Measurements from ENCODE around the gene TNFRSF18. TPM values are rescaled to one million over a fixed set of nuclear protein-coding genes. Genes with fewer than 3 reads are reported as not detected.

TNFRSF18 gene
- total RNA-seq, 2 donors from 2014 or later = 43.6 to 250 TPM

- DNase-seq (ENCODE audit: low spot score in 2 of 2) (no peak), ATAC-seq (no peak)
- no peaks in the 10 kb centered on the region for H3K9me3 Mint-ChIP-seq
- no peaks in the 10 kb centered on the region for H3K36me3 Mint-ChIP-seq
- H3K27ac Mint-ChIP-seq = no peak overlapping the region
Observed at GRCh38 chr1:1243266-1243660, 36.9 kb upstream of the TNFRSF18 start.

DNA sequence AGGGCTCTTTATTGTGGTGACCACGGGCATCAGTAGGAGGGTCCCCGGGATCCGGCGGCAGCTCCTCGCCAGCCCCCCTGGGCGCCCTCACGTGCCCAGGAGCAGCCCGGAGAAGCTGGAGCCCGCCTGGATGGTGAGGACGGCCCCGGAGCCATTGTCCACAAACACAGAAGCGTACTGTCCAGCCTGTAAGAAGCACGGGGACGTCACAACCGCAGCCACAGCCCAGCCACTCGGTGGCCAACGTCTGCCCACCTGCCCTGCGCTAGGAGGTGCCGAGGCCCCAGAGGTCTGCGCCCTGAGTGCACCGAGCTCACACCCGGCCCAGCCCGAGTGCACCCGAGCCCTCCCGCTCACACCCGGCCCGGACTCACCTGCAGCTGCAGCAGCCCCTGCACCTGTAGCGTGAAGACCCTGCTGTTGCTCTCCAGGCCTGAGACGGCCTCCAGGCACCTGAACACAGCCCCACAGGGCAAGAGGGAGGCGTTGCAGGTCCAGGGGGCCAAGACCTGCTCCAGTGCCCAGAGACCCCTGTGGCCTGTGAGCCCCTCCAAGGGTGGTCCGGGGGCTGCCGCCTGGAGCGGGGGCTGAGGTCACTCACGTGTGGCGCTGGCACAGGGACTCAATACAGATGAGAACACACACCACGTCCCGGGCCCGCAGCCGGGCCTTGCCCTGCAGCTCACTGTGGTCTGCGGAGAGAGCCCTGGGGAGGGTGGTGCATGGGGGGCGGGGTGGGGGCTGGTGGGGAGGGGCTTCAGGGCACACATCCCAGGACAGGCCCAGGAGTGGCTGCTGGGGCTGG is 36.3 kb upstream of the TNFRSF18 start:
- Mint-ChIP-seq H3K9me3 (no peaks in the 10 kb centered on the region), H3K36me3 (no peaks in the 10 kb centered on the region), H3K27ac (no peak overlapping the region)
- ATAC-seq (no peak), DNase-seq (ENCODE audit: low spot score in 2 of 2) (no peak)

DNA sequence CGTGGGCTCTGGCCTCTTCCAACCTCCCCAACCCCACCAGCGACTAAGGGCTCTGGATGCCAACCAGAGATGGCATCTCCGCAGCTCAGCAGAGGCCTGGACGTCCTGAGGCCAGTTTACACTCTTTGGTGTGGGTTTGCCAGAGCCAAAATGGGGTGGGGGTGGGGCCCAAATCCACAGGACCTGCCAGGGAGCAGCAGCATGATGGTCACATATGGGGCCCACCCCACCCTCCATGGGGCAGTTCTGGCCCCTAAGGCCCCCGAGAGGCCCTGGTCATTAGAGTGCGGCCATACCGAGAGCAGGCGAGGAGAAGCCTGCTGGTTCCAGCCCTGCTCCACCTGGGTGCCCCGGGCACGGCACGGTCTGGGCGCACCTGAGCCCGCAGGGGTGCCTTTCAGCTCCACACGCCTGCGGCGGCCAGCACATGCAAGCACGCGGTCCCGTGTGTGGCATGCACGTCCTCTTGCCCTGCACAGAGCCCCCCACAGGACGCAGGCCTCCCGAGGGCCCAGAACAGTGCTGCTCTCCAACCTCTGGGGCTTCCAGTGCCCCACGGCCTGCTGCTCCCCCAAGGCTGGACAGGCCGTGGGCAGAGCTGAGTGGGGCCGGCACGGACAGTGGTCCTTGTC is 35.3 kb upstream of the TNFRSF18 start:
- Mint-ChIP-seq H3K9me3 (no peaks in the 10 kb centered on the region), H3K27ac (no peak overlapping the region), H3K36me3 (no peaks in the 10 kb centered on the region)
- DNase-seq (ENCODE audit: low spot score in 2 of 2) = no peak
- ATAC-seq = no peak

DNA sequence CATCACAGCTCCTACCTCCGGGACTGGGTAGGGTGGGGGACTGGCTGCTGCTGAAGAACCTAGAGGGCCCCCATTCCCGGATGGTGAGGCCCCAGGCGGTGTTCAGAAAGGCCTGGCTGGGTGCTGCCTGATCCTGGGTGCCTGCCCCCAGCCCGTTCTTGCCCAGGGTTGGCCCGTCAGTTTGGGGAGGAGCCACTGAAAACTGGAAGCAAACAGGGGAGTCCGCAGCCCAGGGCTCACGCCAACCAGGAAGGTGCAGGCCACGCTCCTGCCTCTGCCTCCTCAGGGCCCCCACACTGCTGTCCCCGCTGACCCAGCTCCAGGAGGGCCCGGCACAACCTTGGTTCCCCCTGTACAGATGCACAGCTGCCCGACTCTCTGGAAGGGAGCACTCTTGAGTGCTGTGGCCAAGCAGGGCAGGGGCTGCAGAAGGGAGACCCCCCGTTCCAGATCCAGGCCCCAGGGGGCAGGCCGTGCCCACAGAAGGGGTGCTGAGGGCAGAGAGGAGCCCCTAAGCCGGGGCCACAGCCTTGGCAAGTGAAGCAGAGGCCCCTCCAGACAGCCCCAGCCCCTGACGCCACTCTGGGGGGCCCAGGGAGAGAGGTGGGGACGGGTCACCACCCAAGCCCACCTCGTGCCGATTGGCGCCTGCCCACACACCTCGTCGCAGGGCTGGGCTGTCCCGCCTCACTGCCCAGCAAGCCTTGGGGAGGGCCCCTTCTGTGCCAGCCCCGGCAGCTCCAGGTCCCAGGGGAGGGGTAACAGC is 34.6 kb upstream of the TNFRSF18 start:
- Mint-ChIP-seq H3K9me3 (no peaks in the 10 kb centered on the region), H3K36me3 (no peaks in the 10 kb centered on the region), H3K27ac (no peak overlapping the region)
- no peak for ATAC-seq
- no peak for DNase-seq (ENCODE audit: low spot score in 2 of 2)

DNA sequence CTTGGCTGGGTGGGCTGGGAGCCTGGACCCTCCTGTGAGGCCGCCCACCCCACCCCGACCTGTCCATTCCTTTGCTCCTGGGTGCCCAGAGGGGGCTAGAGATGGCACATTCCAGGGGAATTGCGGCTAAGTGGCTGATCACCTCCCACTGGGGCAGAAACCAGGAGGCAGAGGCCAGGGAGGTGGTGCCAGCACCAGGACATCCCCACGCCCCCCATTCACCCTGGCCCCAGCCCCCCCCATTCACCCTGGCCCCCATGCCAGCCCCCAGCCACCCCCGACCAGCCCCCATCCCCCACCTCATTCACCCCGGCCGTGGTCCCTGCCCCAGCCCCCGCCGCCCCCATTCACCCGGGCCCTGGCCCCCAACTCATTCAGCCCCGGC is 33.9 kb upstream of the TNFRSF18 start:
- ATAC-seq (no peak), DNase-seq (ENCODE audit: low spot score in 2 of 2) (no peak)
- H3K27ac Mint-ChIP-seq = no peak overlapping the region
- H3K36me3 Mint-ChIP-seq = no peaks in the 10 kb centered on the region
- H3K9me3 Mint-ChIP-seq = no peaks in the 10 kb centered on the region

- DNase-seq (ENCODE audit: low spot score in 2 of 2) (no peak), ATAC-seq (no peak)
- Mint-ChIP-seq H3K36me3 (no peaks in the 10 kb centered on the region), H3K9me3 (no peaks in the 10 kb centered on the region), H3K27ac (no peak overlapping the region)
Observed at GRCh38 chr1:1239614-1240347, 33.4 kb upstream of the TNFRSF18 start.

DNA sequence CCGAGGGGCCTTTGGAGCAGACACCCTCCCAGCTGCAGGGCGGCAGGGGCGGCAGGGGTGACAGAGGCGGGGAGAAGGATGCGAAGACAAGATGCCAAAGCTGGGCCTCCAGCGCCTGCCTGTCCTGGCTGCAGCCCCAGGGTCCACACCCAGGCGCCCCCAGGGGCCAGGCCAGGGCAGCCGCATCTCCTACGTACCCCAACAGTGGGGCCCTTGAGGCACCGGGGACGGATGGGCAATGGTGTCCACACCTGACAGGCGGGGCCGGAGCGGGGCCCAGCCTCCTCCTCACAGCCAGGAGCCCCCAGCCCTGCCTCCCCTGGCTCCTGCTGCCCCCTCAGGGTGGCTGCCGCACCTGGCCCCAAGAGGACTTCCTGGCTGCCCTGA is 32.8 kb upstream of the TNFRSF18 start:
- H3K27ac Mint-ChIP-seq = no peak overlapping the region
- H3K36me3 Mint-ChIP-seq = peaks cover 0 to 2% of the 10 kb centered on the region in 2 donors
- no peak for DNase-seq (ENCODE audit: low spot score in 2 of 2)
- ATAC-seq = no peak
- H3K9me3 Mint-ChIP-seq = no peaks in the 10 kb centered on the region

- no peak overlapping the region for H3K27ac Mint-ChIP-seq
- no peaks in the 10 kb centered on the region for H3K9me3 Mint-ChIP-seq
- ATAC-seq (no peak), DNase-seq (ENCODE audit: low spot score in 2 of 2) (no peak)
- peaks cover 3 to 7% of the 10 kb centered on the region in 2 donors for H3K36me3 Mint-ChIP-seq
Observed at GRCh38 chr1:1238702-1239178, 32.3 kb upstream of the TNFRSF18 start.

- ATAC-seq (peak; percentile 23 to 45), DNase-seq (ENCODE audit: low spot score in 2 of 2) (no peak)
- Mint-ChIP-seq H3K9me3 (peaks cover 0 to 4% of the 10 kb centered on the region in 2 donors), H3K27ac (no peak overlapping the region), H3K36me3 (peaks cover 9 to 13% of the 10 kb centered on the region in 2 donors)
Observed at GRCh38 chr1:1237874-1238701, 31.7 kb upstream of the TNFRSF18 start.

GRCh38 chr1:1236945-1237873 is 30.8 kb upstream of the TNFRSF18 start:
- no peak for DNase-seq (ENCODE audit: low spot score in 2 of 2)
- no peak for ATAC-seq
- Mint-ChIP-seq H3K9me3 (peaks cover 0 to 4% of the 10 kb centered on the region in 2 donors), H3K36me3 (peaks cover 9 to 13% of the 10 kb centered on the region in 2 donors), H3K27ac (no peak overlapping the region)

- DNase-seq (ENCODE audit: low spot score in 2 of 2) (no peak), ATAC-seq (no peak)
- Mint-ChIP-seq H3K36me3 (peaks cover 10 to 14% of the 10 kb centered on the region in 2 donors), H3K27ac (peak overlapping the region in 1 of 2 donors; percentile 32), H3K9me3 (peaks cover 0 to 4% of the 10 kb centered on the region in 2 donors)
Observed at GRCh38 chr1:1236176-1236763, 29.9 kb upstream of the TNFRSF18 start.

DNA sequence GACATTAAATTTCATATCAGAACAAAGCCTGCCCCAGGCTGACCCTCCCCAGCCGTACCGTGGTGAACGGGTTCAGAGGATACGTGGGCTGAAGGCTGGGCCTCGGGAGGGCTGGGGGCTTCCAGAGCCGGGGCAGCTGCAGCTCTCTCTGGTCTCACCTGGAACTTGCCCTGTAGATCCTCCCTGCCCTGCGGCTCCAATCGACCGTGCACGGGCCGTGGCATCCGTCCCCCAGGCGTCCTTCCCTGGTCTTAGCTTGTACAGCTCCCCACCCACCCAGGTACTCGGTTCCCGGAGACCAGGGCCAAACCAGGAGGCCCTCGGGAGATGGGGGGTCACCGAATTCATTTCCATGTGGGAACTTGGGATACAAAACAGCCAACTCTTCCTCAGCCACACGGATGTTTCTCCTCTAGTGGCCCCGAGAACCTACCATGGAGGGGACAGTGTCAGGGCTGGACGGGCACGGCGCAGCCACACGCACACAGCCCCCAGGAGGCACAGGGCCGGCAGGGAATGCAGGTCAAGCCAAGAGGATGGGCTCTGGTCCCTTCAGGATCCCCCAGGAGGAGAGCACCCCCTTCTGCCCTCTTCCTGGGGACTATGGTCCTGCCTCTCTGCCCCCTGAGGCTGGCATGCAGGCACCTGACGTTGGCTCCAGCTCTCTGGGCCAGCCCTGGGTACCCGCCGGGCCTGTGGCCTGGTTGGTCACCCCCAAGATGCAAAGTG is 28.8 kb upstream of the TNFRSF18 start:
- Mint-ChIP-seq H3K27ac (peak overlapping the region in 1 of 2 donors; percentile 32), H3K36me3 (peaks cover 21 to 23% of the 10 kb centered on the region in 2 donors), H3K9me3 (peaks cover 0 to 4% of the 10 kb centered on the region in 2 donors)
- DNase-seq (ENCODE audit: low spot score in 2 of 2) (no peak), ATAC-seq (no peak)

GRCh38 chr1:1234180-1234808 is 27.9 kb upstream of the TNFRSF18 start:
- no peak for DNase-seq (ENCODE audit: low spot score in 2 of 2)
- Mint-ChIP-seq H3K27ac (peak overlapping the region; percentile 56 to 80), H3K9me3 (peaks cover 0 to 4% of the 10 kb centered on the region in 2 donors), H3K36me3 (peaks cover 29 to 32% of the 10 kb centered on the region in 2 donors)
- ATAC-seq = no peak

DNA sequence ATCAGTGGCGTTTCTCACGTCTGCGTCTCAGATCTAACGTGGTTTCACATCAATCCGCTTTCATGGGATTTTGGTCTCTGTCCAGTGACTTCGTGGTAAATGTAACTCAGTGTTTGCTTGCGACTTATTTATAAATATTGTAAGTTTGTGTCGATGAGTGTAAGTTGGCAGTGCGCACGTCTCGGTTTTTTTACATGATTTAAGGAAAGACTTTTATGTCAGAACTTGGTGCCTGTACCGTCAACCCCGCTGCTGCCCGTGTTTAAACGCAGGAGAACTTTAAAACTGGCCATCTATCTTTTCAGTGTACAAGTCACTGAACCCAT is 27.1 kb upstream of the TNFRSF18 start:
- ATAC-seq (no peak), DNase-seq (ENCODE audit: low spot score in 2 of 2) (no peak)
- Mint-ChIP-seq H3K36me3 (peaks cover 29 to 33% of the 10 kb centered on the region in 2 donors), H3K27ac (peak overlapping the region; percentile 56 to 80), H3K9me3 (peaks cover 0 to 4% of the 10 kb centered on the region in 2 donors)

All from activated naive CD4-positive, alpha-beta T cell treated with anti-CD3 and anti-CD28 coated beads, Interleukin-2, amount 50 U/mL, for 72 hours (primary cell).